Measurements from ENCODE around the gene TEDC2. TPM values are rescaled to one million over a fixed set of nuclear protein-coding genes. Genes with fewer than 3 reads are reported as not detected.

TEDC2 gene
- total and polyA plus RNA-seq, 10 of the 15 experiments (the other 5 are each of a cell fraction or from before 2014, with no cell fraction given): 0.23 to 47.9 (median 19.1) TPM

- no peak for TF ChIP-seq RCOR1 (conservative IDR thresholded peaks at IDR 0.05; ENCODE audit: low read depth, low read length)
- no peak for TF ChIP-seq JUND (IDR thresholded peaks at IDR 0.05; ENCODE audit: low read depth, low read length)
- TF ChIP-seq, protein P1, sequence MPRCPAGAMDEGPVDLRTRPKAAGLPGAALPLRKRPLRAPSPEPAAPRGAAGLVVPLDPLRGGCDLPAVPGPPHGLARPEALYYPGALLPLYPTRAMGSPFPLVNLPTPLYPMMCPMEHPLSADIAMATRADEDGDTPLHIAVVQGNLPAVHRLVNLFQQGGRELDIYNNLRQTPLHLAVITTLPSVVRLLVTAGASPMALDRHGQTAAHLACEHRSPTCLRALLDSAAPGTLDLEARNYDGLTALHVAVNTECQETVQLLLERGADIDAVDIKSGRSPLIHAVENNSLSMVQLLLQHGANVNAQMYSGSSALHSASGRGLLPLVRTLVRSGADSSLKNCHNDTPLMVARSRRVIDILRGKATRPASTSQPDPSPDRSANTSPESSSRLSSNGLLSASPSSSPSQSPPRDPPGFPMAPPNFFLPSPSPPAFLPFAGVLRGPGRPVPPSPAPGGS (IDR thresholded peaks at IDR 0.05; ENCODE audit: borderline replicate concordance, insufficient read depth, low read depth, low read length, poor library complexity, severe bottlenecking): no peak
- TF ChIP-seq CHD2 (IDR thresholded peaks at IDR 0.05; ENCODE audit: borderline replicate concordance, low read depth, low read length): no peak
- TF ChIP-seq POU2F2 (IDR thresholded peaks at IDR 0.05; ENCODE audit: borderline replicate concordance, low read depth, low read length): no peak
- TF ChIP-seq, protein P2, sequence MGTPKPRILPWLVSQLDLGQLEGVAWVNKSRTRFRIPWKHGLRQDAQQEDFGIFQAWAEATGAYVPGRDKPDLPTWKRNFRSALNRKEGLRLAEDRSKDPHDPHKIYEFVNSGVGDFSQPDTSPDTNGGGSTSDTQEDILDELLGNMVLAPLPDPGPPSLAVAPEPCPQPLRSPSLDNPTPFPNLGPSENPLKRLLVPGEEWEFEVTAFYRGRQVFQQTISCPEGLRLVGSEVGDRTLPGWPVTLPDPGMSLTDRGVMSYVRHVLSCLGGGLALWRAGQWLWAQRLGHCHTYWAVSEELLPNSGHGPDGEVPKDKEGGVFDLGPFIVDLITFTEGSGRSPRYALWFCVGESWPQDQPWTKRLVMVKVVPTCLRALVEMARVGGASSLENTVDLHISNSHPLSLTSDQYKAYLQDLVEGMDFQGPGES (IDR thresholded peaks at IDR 0.05): no peak
Measured at GRCh38 chr16:2451851-2452320, 8.0 kb upstream of the TEDC2 start (continued).

GRCh38 chr16:2452650-2453049, 7.3 kb upstream of the TEDC2 start:
- POLR2A ChIA-PET: no interaction called here
- TF ChIP-seq YBX1 (IDR thresholded peaks at IDR 0.05) (no peak), WRNIP1 (IDR thresholded peaks at IDR 0.05; ENCODE audit: borderline replicate concordance, low read depth, low read length) (no peak), TCF3 (IDR thresholded peaks at IDR 0.05; ENCODE audit: borderline replicate concordance, insufficient read depth, low read depth, low read length) (no peak), MEF2A (IDR thresholded peaks at IDR 0.05; ENCODE audit: insufficient read depth, low read depth, low read length) (no peak), ZNF384 (IDR thresholded peaks at IDR 0.05; ENCODE audit: borderline replicate concordance, low read depth, low read length) (no peak), MAX (IDR thresholded peaks at IDR 0.05; ENCODE audit: low read depth, low read length) (no peak), ETV6 (conservative IDR thresholded peaks at IDR 0.05 in 1 of 2, IDR thresholded peaks at IDR 0.05 in 1 of 2; ENCODE audit: borderline replicate concordance in 1 of 2, low read depth in 1 of 2) (no peak)
- TF ChIP-seq, protein P2 (IDR thresholded peaks at IDR 0.05): no peak
- TF ChIP-seq, protein P3, sequence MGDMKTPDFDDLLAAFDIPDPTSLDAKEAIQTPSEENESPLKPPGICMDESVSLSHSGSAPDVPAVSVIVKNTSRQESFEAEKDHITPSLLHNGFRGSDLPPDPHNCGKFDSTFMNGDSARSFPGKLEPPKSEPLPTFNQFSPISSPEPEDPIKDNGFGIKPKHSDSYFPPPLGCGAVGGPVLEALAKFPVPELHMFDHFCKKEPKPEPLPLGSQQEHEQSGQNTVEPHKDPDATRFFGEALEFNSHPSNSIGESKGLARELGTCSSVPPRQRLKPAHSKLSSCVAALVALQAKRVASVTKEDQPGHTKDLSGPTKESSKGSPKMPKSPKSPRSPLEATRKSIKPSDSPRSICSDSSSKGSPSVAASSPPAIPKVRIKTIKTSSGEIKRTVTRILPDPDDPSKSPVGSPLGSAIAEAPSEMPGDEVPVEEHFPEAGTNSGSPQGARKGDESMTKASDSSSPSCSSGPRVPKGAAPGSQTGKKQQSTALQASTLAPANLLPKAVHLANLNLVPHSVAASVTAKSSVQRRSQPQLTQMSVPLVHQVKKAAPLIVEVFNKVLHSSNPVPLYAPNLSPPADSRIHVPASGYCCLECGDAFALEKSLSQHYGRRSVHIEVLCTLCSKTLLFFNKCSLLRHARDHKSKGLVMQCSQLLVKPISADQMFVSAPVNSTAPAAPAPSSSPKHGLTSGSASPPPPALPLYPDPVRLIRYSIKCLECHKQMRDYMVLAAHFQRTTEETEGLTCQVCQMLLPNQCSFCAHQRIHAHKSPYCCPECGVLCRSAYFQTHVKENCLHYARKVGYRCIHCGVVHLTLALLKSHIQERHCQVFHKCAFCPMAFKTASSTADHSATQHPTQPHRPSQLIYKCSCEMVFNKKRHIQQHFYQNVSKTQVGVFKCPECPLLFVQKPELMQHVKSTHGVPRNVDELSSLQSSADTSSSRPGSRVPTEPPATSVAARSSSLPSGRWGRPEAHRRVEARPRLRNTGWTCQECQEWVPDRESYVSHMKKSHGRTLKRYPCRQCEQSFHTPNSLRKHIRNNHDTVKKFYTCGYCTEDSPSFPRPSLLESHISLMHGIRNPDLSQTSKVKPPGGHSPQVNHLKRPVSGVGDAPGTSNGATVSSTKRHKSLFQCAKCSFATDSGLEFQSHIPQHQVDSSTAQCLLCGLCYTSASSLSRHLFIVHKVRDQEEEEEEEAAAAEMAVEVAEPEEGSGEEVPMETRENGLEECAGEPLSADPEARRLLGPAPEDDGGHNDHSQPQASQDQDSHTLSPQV (IDR thresholded peaks at IDR 0.05): no peak
- RAD21 ChIA-PET (ENCODE audit: unreplicated experiment): no interaction called here

More at GRCh38 chr16:2452650-2453049, 7.3 kb upstream of the TEDC2 start:
- Histone ChIP-seq H3K4me1 (ENCODE audit: control insufficient read depth, insufficient read depth, low read length) (no peaks in the 10 kb centered on the region), H3K4me2 (ENCODE audit: control insufficient read depth, insufficient read depth) (no peak overlapping the region), H3K36me3 (ENCODE audit: control insufficient read depth in 2 of 2, insufficient read depth in 2 of 2, low read length in 1 of 2) (peaks cover 25 to 66% of the 10 kb centered on the region in 2 experiments), H4K20me1 (ENCODE audit: control insufficient read depth, insufficient read depth) (no peaks in the 10 kb centered on the region), H3K9me3 (replicated peaks; ENCODE audit: control insufficient read depth, insufficient read depth, low read length) (no peaks in the 10 kb centered on the region), H3K4me3 (no peak overlapping the region), H3K79me2 (ENCODE audit: control insufficient read depth, insufficient read depth, low read length) (no peaks in the 10 kb centered on the region), H3K27me3 (replicated peaks in 1 of 2; ENCODE audit: control insufficient read depth in 2 of 2, insufficient read depth in 2 of 2, low read length in 1 of 2) (no peaks in the 10 kb centered on the region), H2AFZ (ENCODE audit: control insufficient read depth, low read depth, low read length) (no peak overlapping the region), H3K9ac (ENCODE audit: control insufficient read depth, insufficient read depth, low read length) (no peak overlapping the region), H3K27ac (ENCODE audit: control insufficient read depth, insufficient read depth) (no peak overlapping the region)
- BruUV-seq (replicated peaks): no TSS peak
- ATAC-seq: no peak
- FAIRE-seq: no peak
- SMC1A ChIA-PET (ENCODE audit: uncharacterized antibody, unreplicated experiment): no interaction called here
- 98% methylated on average over 8 of the region's 8 CpGs for WGBS (ENCODE audit: insufficient coverage, insufficient replicate concordance, low lambda C conversion rate, missing lambda C conversion rate)
- CTCF ChIA-PET: interaction anchor here (0.8 kb wide), 1 partner anchor 34 kb away, joined by 3 read pairs; no protein-coding TSS in a partner anchor
- intact Hi-C loops (cut with micrococcal nuclease; ENCODE audit: unreplicated experiment) (no loop called here), in situ Hi-C loops (cut with MboI) (no loop called here)
- no peak for DNase-seq (ENCODE audit: low read depth, low spot score)

Data from GM12878 (cell line).